Caco-2 (cell line): ENCODE results near the gene TLX3. TPM values are rescaled to one million over a fixed set of nuclear protein-coding genes. Genes with fewer than 3 reads are reported as not detected.

ENCODE experiments used
- BruUV-seq: library from RNA; stranded (reverse); fragments of 400-500 nt; replicated peaks from 2 replicates; lab custom pipeline; 2021; lab: Mats Ljungman, UMichigan
- CTCF ChIA-PET: fragments of 300-600 bp; sonication (Branson Sonifier 250); formaldehyde crosslinking; loops from one replicate; lab custom pipeline; 2022; ENCODE audit warnings: antibody characterized with exemption; lab: Charles Lee
- POLR2A ChIA-PET: fragments of 300-600 bp; sonication (Branson Sonifier 250); formaldehyde crosslinking; loops from one replicate; lab custom pipeline; 2022; ENCODE audit warnings: antibody characterized with exemption; lab: Charles Lee
- DNase-seq, 2 experiments: peaks; one replicate each; pipeline versions ENCODE4 v3.0.0 to v3.0.0-alpha.2; 2020 to 2022
- H3K27me3 ChIP-seq: replicated peaks from 2 replicates; pipeline ENCODE4 v1.6.0; 2011; ENCODE audit warnings: low read length; ENCODE audit not compliant: control insufficient read depth, insufficient read depth
- H3K36me3 ChIP-seq: 2 replicates; pipeline ENCODE4 v1.5.1; 2011; ENCODE audit warnings: low read length; ENCODE audit not compliant: control insufficient read depth, insufficient read depth
- H3K4me1 ChIP-seq: fragments of 250-450 bp; sonication (Bioruptor Pico); 2 replicates; pipeline ENCODE4 v1.5.1; 2020; ENCODE audit warnings: mild to moderate bottlenecking
- H3K4me3 ChIP-seq: 2 replicates; pipeline ENCODE4 v1.5.1; 2011; ENCODE audit warnings: low read depth, mild to moderate bottlenecking, control low read depth, low read length
- H3K9me3 ChIP-seq: fragments of 250-450 bp; sonication (Bioruptor Pico); 2 replicates; pipeline ENCODE4 v1.5.1; 2020; ENCODE audit warnings: mild to moderate bottlenecking, moderate library complexity
- H3K27ac Mint-ChIP-seq: one replicate; pipeline ENCODE4 v1.8.0; 2022; ENCODE audit warnings: mixed read lengths; ENCODE audit not compliant: unreplicated experiment
- H3K27me3 Mint-ChIP-seq: one replicate; pipeline ENCODE4 v1.8.0; 2022; ENCODE audit warnings: mixed read lengths; ENCODE audit not compliant: insufficient read depth, unreplicated experiment
- H3K36me3 Mint-ChIP-seq: one replicate; pipeline ENCODE4 v1.8.0; 2022; ENCODE audit warnings: mild to moderate bottlenecking, mixed read lengths; ENCODE audit not compliant: insufficient read depth, unreplicated experiment
- H3K4me1 Mint-ChIP-seq: one replicate; pipeline ENCODE4 v1.8.0; 2022; ENCODE audit warnings: low read depth, mixed read lengths; ENCODE audit not compliant: unreplicated experiment
- H3K4me3 Mint-ChIP-seq: one replicate; pipeline ENCODE4 v1.8.0; 2022; ENCODE audit warnings: mild to moderate bottlenecking, moderate library complexity, mixed read lengths; ENCODE audit not compliant: unreplicated experiment
- H3K9me3 Mint-ChIP-seq: one replicate; pipeline ENCODE4 v1.8.0; 2022; ENCODE audit warnings: mixed read lengths; ENCODE audit not compliant: unreplicated experiment
- intact Hi-C: fragments of 100-400 bp; cut with micrococcal nuclease; formaldehyde crosslinking; loops from one replicate; pipeline ENCODE4 v1.10.0; 2022; ENCODE audit not compliant: unreplicated experiment
- total RNA-seq: library from RNA; stranded (reverse); gene quantifications from 2 replicates; pipeline ENCODE4 v1.2.3, GENCODE V29; 2022
- TF ChIP-seq, protein P1 (sequence below), 2 experiments: fragments of 200-600 bp in 1 of 2; IDR thresholded peaks; 1 replicate in 1 of 2; 2 replicates in 1 of 2; pipeline versions ENCODE4 v1.5.1 to v1.8.0; 2011 to 2022; ENCODE audit warnings: antibody characterized with exemption in 1 of 2, control low read depth in 1 of 2, inconsistent platforms in 1 of 2, low read depth in 1 of 2, low read length in 1 of 2, mild to moderate bottlenecking in 1 of 2, moderate library complexity in 1 of 2; ENCODE audit not compliant: insufficient read depth in 1 of 2, severe bottlenecking in 1 of 2, unreplicated experiment in 1 of 2

The TLX3 gene
- total RNA-seq, 1 experiment from 2014 or later, result not detected

DNA sequence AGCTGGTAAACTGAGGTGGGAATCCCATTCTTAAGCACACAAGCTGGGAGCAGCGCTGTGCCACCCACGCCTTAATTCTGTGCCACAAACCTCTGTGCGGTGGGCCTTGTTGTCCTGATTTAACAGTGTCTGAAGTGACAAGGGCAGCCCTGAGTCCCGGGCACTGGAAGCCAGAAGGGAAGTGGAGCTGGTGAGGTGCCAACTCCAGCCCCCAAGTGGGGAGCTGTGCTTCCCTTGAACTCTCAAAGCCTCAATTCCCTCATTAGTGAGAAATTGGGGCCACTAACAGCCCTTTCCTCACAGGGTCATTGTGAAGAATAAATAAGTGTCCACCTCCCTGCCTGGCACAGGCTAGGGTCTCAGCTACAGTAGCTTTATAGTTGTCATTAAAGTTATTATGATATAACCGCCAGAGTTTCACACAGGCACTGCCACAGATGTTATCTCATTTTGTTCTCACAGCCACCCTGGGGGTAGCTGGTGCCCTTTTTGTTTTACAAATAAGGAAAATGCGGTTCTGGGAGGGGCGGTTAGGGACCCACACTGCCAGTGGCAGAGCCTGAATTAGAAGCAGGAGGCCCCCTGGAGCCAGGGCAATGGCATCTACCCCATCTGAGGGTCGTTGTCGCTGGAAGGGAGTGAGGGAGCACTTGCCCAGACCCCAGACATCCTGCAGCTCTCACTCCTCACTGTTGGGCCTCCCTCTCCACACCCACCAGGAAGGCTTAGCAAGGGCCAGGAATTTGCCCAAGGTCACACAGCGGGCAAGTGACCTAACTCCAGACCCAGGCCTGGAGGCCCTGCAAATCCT, 2.1 kb upstream of the TLX3 start:
- peaks cover 5% of the 10 kb centered on the region for H3K36me3 Mint-ChIP-seq
- no peak overlapping the region for H3K4me3 Mint-ChIP-seq
- TF ChIP-seq, protein P1, sequence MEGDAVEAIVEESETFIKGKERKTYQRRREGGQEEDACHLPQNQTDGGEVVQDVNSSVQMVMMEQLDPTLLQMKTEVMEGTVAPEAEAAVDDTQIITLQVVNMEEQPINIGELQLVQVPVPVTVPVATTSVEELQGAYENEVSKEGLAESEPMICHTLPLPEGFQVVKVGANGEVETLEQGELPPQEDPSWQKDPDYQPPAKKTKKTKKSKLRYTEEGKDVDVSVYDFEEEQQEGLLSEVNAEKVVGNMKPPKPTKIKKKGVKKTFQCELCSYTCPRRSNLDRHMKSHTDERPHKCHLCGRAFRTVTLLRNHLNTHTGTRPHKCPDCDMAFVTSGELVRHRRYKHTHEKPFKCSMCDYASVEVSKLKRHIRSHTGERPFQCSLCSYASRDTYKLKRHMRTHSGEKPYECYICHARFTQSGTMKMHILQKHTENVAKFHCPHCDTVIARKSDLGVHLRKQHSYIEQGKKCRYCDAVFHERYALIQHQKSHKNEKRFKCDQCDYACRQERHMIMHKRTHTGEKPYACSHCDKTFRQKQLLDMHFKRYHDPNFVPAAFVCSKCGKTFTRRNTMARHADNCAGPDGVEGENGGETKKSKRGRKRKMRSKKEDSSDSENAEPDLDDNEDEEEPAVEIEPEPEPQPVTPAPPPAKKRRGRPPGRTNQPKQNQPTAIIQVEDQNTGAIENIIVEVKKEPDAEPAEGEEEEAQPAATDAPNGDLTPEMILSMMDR (IDR thresholded peaks at IDR 0.05; ENCODE audit: insufficient read depth in 1 of 2, low read depth in 1 of 2, low read length in 1 of 2, severe bottlenecking in 1 of 2, unreplicated experiment in 1 of 2), result no peak
- no peaks in the 10 kb centered on the region for H3K36me3 ChIP-seq
- no peaks in the 10 kb centered on the region for H3K27me3 ChIP-seq
- no peak overlapping the region for H3K4me3 ChIP-seq
- CTCF ChIA-PET, result interaction anchor here (0.5 kb wide), 1 partner anchor 765 kb away, joined by 6 read pairs; no protein-coding TSS in a partner anchor
- POLR2A ChIA-PET, result no interaction called here
- no peak for DNase-seq
- no peaks in the 10 kb centered on the region for H3K9me3 Mint-ChIP-seq
- no peak overlapping the region for H3K27ac Mint-ChIP-seq
- no TSS peak for BruUV-seq
- H3K4me1 Mint-ChIP-seq, result no peaks in the 10 kb centered on the region
- H3K27me3 Mint-ChIP-seq, result no peaks in the 10 kb centered on the region
- H3K9me3 ChIP-seq, result no peaks in the 10 kb centered on the region
- H3K4me1 ChIP-seq, result no peaks in the 10 kb centered on the region
- intact Hi-C loops, result no loop called here

DNA sequence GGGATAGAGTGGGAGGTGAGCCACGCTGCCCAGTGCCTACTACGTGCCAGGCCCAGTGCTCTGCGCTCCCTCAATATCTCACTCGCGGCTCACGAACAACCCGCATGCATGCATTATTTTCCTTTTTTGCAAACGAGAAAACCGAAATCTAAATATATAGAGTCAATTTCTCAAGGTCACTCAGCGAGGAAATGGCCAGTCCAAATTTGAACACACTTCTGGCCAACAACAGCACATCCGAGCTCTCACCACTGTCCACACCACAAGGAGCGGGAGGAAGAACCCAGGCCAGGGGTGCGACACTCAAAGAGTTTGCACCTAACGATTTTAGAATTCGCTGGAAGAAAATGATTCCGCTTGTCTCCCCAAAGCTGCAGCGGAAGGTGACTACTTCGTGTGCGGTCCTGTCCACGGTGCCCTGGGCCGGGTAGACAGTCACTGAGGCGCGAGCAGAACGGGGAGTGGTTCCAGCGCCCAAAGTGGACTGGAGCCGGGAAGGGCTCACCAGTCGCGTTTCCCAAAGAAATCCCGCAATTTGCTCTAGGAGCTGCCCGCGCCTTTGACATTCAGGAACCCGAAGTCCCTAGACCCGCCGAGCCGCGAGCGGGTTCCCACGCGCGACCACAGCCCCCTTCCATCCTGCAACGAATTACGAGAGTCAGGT, 1.1 kb upstream of the TLX3 start:
- Mint-ChIP-seq H3K4me1 (peaks cover 4% of the 10 kb centered on the region), H3K27ac (no peak overlapping the region), H3K36me3 (peaks cover 12% of the 10 kb centered on the region), H3K9me3 (no peaks in the 10 kb centered on the region), H3K4me3 (no peak overlapping the region), H3K27me3 (peaks cover 2% of the 10 kb centered on the region)
- BruUV-seq, result no TSS peak
- Histone ChIP-seq H3K4me1 (no peaks in the 10 kb centered on the region), H3K27me3 (no peaks in the 10 kb centered on the region), H3K36me3 (no peaks in the 10 kb centered on the region), H3K9me3 (no peaks in the 10 kb centered on the region), H3K4me3 (no peak overlapping the region)
- no peak for DNase-seq
- intact Hi-C loops, result no loop called here
- POLR2A ChIA-PET, result no interaction called here
- TF ChIP-seq, protein P1 (IDR thresholded peaks at IDR 0.05; ENCODE audit: insufficient read depth in 1 of 2, low read depth in 1 of 2, low read length in 1 of 2, severe bottlenecking in 1 of 2, unreplicated experiment in 1 of 2), result no peak
- CTCF ChIA-PET, result no interaction called here

DNA sequence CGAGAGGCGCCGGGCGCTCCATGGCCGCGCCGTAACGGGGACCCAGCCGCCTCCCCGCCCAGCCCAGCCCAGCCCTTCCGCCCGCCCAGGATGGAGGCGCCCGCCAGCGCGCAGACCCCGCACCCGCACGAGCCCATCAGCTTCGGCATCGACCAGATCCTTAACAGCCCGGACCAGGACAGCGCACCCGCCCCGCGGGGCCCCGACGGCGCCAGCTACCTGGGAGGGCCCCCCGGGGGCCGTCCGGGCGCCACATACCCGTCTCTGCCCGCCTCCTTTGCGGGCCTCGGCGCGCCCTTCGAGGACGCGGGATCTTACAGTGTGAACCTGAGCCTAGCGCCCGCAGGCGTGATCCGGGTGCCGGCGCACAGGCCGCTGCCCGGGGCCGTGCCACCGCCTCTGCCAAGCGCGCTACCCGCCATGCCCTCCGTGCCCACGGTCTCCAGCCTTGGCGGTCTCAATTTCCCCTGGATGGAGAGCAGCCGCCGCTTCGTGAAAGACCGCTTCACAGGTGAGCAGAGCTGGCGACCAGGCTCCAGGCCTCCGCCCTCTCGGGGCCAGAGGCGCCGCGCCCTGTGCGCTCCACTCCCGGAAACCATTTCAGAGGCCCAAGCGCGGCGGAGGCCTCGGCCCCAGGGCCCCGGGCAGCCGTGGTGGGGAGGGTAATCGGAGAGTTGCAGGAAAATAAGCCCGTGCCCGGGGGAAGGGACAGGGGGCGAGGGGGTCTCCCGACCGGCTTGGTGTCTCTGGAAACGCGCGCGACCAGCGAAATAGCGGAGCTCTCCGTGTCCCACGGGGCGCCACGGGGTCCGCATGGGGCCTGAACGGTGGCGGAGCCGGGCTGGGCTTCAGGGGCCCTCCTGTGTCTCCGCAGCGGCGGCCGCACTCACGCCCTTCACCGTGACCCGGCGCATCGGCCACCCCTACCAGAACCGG, 496 bp downstream of the TLX3 start:
- TF ChIP-seq, protein P1 (IDR thresholded peaks at IDR 0.05; ENCODE audit: insufficient read depth in 1 of 2, low read depth in 1 of 2, low read length in 1 of 2, severe bottlenecking in 1 of 2, unreplicated experiment in 1 of 2), result no peak
- no TSS peak for BruUV-seq
- Mint-ChIP-seq H3K9me3 (no peaks in the 10 kb centered on the region), H3K36me3 (peaks cover 17% of the 10 kb centered on the region), H3K4me3 (no peak overlapping the region), H3K4me1 (peaks cover 10% of the 10 kb centered on the region), H3K27ac (no peak overlapping the region), H3K27me3 (peaks cover 2% of the 10 kb centered on the region)
- Histone ChIP-seq H3K36me3 (no peaks in the 10 kb centered on the region), H3K4me1 (no peaks in the 10 kb centered on the region), H3K9me3 (no peaks in the 10 kb centered on the region), H3K27me3 (no peaks in the 10 kb centered on the region), H3K4me3 (no peak overlapping the region)
- DNase-seq, result no peak
- ChIA-PET POLR2A (no interaction called here), CTCF (no interaction called here)
- intact Hi-C loops, result no loop called here
